PFSK-1 (cell line): Measurements from ENCODE around the gene PCDHB11.

Source experiments
- POLR2AphosphoS5 ChIP-seq: IDR thresholded peaks from 2 replicates; pipeline ENCODE4 v1.6.1; 2012; ENCODE audit warnings: low read depth, mild to moderate bottlenecking, control low read depth, low read length, moderate library complexity
- SIN3A ChIP-seq: IDR thresholded peaks from 2 replicates; pipeline ENCODE4 v1.6.1; 2012; ENCODE audit warnings: mild to moderate bottlenecking, low read length, moderate library complexity, borderline replicate concordance; ENCODE audit not compliant: insufficient read depth
- TAF1 ChIP-seq: IDR thresholded peaks from 2 replicates; pipeline ENCODE4 v1.6.1; 2012; ENCODE audit warnings: low read length, control low read depth, borderline replicate concordance; ENCODE audit not compliant: insufficient read depth

DNA sequence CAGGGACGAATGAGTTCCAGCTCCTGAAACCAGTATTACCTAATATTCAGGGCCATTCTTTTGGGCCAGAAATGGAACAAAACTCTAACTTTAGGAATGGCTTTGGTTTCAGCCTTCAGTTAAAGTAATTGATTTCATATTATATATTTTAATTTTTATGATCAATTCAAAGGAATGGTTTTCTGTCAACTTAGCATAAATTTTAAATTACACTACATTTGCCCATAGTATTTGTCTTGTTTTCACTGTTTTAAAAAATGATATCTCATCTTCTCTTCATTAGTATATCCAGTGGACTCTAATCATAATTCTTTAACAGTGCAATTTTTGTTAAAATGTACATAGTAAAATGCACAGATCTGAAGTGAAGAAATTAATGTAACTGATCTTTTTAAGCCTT is 19.1 kb upstream of the PCDHB11 start:
- TF ChIP-seq SIN3A (no peak), TAF1 (no peak), POLR2AphosphoS5 (no peak)
